Measurements from ENCODE around the gene VPS52. TPM values are rescaled to one million over a fixed set of nuclear protein-coding genes. Genes with fewer than 3 reads are reported as not detected.

The VPS52 gene
- total and polyA plus RNA-seq, 2 donors (not counting 1 experiment from before 2014, with no cell fraction given), result 100 to 144 TPM

DNA sequence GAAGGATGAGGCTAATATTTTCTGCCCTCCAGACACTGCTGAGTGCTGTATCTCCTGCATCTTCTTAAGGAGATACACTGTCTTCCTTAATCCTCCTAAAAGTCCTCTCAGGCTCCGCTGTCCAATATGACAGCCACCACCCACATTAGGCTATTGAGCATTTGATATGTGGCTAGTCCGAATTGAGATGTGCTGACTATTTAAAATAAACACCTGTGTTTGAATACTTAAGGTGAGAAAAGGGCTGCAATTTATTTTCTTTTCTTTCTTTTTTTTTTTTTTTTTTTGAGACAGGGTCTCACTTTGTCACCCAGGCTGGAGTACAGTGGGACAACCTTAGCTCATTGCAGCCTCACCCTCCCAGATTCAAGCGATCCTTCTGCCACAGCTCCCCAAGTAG, 30.2 kb upstream of the VPS52 start:
- H3K4me2 ChIP-seq (replicated peaks; ENCODE audit: low read depth, low read length, poor library complexity, severe bottlenecking), result no peak overlapping the region
- ChIA-PET POLR2A (interaction anchor here (0.6 to 0.7 kb wide), 2 partner anchors 15 to 16 kb away, joined by 3 to 5 read pairs; partner anchors contain the start of gene ZBTB22), CTCF (interaction anchor here (0.7 to 5.0 kb wide), 3 partner anchors 9 to 66 kb away, joined by 3 to 54 read pairs (median 45); partner anchors contain the start of gene TAPBP)
- H3K27me3 ChIP-seq (replicated peaks in 1 of 4; ENCODE audit: control extremely low read depth in 1 of 4, control insufficient read depth in 3 of 4, insufficient read depth in 4 of 4, low read length in 3 of 4), result no peaks in the 10 kb centered on the region
- H3K27ac ChIP-seq (ENCODE audit: low read length in 2 of 2), result no peak overlapping the region
- Mint-ChIP-seq H3K4me1 (peaks cover 43% of the 10 kb centered on the region), H3K27me3 (no peaks in the 10 kb centered on the region), H3K9me3 (ENCODE audit: insufficient read depth) (no peaks in the 10 kb centered on the region), H3K27ac (peak overlapping the region; percentile 23), H3K4me3 (peak overlapping the region; percentile 13)
- H3K9ac ChIP-seq (ENCODE audit: low read length), result no peak overlapping the region
- ATAC-seq (ENCODE audit: low read depth) (no peak), DNase-seq (no peak)
- H3K9me3 ChIP-seq (ENCODE audit: control extremely low read depth in 1 of 3, control insufficient read depth in 2 of 3, insufficient read depth in 1 of 3, low read length in 2 of 3), result no peaks in the 10 kb centered on the region
- WGBS (ENCODE audit: insufficient coverage), result no CpG with 5 or more reads among the region's 3 CpGs
- peaks cover 41% of the 10 kb centered on the region for H3K79me2 ChIP-seq (ENCODE audit: control insufficient read depth, insufficient read depth, low read length)
- H3K4me3 ChIP-seq (ENCODE audit: control extremely low read depth in 1 of 5, extremely low read depth in 1 of 5, insufficient read depth in 1 of 5, low read depth in 2 of 5, low read length in 4 of 5), result no peak overlapping the region
- intact Hi-C loops (cut with micrococcal nuclease), result no loop called here
- H3K4me1 ChIP-seq (ENCODE audit: control insufficient read depth in 2 of 2, insufficient read depth in 2 of 2, low read length in 2 of 2), result peaks cover 26 to 37% of the 10 kb centered on the region in 2 donors
- H2AFZ ChIP-seq (ENCODE audit: insufficient read depth, low read depth, low read length, poor library complexity, severe bottlenecking), result no peak overlapping the region
- H4K20me1 ChIP-seq (ENCODE audit: control insufficient read depth, insufficient read depth, low read length, poor library complexity, severe bottlenecking), result peaks cover 41% of the 10 kb centered on the region
- no peak for TF ChIP-seq EZH2 (IDR thresholded peaks at IDR 0.05; ENCODE audit: borderline replicate concordance, insufficient read depth, low read depth, low read length, poor library complexity, severe bottlenecking)
- TF ChIP-seq, protein P1, sequence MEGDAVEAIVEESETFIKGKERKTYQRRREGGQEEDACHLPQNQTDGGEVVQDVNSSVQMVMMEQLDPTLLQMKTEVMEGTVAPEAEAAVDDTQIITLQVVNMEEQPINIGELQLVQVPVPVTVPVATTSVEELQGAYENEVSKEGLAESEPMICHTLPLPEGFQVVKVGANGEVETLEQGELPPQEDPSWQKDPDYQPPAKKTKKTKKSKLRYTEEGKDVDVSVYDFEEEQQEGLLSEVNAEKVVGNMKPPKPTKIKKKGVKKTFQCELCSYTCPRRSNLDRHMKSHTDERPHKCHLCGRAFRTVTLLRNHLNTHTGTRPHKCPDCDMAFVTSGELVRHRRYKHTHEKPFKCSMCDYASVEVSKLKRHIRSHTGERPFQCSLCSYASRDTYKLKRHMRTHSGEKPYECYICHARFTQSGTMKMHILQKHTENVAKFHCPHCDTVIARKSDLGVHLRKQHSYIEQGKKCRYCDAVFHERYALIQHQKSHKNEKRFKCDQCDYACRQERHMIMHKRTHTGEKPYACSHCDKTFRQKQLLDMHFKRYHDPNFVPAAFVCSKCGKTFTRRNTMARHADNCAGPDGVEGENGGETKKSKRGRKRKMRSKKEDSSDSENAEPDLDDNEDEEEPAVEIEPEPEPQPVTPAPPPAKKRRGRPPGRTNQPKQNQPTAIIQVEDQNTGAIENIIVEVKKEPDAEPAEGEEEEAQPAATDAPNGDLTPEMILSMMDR (IDR thresholded peaks at IDR 0.05), result no peak
- H3K36me3 ChIP-seq (replicated peaks in 1 of 2; ENCODE audit: control extremely low read depth in 1 of 2, control insufficient read depth in 1 of 2, extremely low read depth in 1 of 2, insufficient read depth in 2 of 2, low read length in 1 of 2), result peaks cover 2 to 51% of the 10 kb centered on the region in 2 experiments

DNA sequence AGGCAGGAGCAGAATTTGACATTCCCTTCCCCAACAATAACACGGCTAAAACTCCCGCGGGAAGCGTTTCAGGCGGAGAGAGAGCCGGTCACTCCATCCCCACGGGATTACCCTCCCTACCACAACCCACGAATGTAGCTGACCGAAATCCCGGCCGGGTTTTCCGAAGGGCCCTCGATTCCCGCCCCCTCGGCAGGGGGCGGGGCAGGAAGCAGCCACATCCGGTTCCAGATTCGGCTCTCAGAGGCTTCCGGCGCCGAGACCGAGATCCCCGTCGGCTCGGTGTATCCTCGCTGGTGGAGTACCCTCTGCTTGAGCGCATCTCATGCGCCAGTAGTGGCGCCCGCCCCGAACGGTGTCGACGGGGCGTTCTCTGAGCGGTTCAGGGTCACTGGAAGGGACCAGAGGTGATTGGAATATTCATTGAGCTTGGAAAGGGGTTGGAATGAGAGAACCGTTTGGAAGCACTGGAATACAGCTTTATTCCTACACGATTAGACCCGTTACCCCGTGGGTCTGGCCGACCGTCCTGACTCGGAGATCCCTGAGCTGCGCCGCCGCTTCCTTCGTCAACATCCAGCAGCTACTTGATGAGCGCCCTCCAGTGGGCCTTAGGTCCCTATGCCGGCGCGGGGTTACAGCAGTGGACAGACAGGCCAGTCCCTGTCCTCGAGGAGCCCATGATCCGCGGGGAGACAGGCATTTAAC, 27.7 kb upstream of the VPS52 start:
- intact Hi-C loops (cut with micrococcal nuclease), result loop anchor here (1.0 to 2.0 kb wide), 10 partner anchors 10 to 111 kb away; partner anchors contain the start of genes B3GALT4, KIFC1, PFDN6 and PHF1
- POLR2A ChIA-PET, result interaction anchor here (0.6 to 3.3 kb wide), 14 partner anchors 10 to 1437 kb away, joined by 3 to 22 read pairs (median 8); partner anchors contain the start of genes B3GALT4, NEU1, PFDN6 and RPS18
- H3K79me2 ChIP-seq (ENCODE audit: control insufficient read depth, insufficient read depth, low read length), result peaks cover 21% of the 10 kb centered on the region
- Mint-ChIP-seq H3K4me3 (peak overlapping the region; percentile 99), H3K9me3 (ENCODE audit: insufficient read depth) (no peaks in the 10 kb centered on the region), H3K27ac (peak overlapping the region; percentile 99), H3K27me3 (no peaks in the 10 kb centered on the region), H3K4me1 (peaks cover 38% of the 10 kb centered on the region)
- peak overlapping the region; percentile 84 for H3K9ac ChIP-seq (ENCODE audit: low read length)
- peak; percentile 68 for ATAC-seq (ENCODE audit: low read depth)
- peaks cover 12 to 24% of the 10 kb centered on the region in 2 donors for H3K4me1 ChIP-seq (ENCODE audit: control insufficient read depth in 2 of 2, insufficient read depth in 2 of 2, low read length in 2 of 2)
- TF ChIP-seq EZH2 (IDR thresholded peaks at IDR 0.05; ENCODE audit: borderline replicate concordance, insufficient read depth, low read depth, low read length, poor library complexity, severe bottlenecking), result no peak
- TF ChIP-seq, protein P1 (IDR thresholded peaks at IDR 0.05), result peak; percentile 69
- peak overlapping the region; percentile 86 to 91 for H3K27ac ChIP-seq (ENCODE audit: low read length in 2 of 2)
- no peaks in the 10 kb centered on the region for H3K27me3 ChIP-seq (replicated peaks in 1 of 4; ENCODE audit: control extremely low read depth in 1 of 4, control insufficient read depth in 3 of 4, insufficient read depth in 4 of 4, low read length in 3 of 4)
- DNase-seq, result peak; percentile 95
- peak overlapping the region; percentile 20 for H2AFZ ChIP-seq (ENCODE audit: insufficient read depth, low read depth, low read length, poor library complexity, severe bottlenecking)
- H3K4me3 ChIP-seq (ENCODE audit: control extremely low read depth in 1 of 5, extremely low read depth in 1 of 5, insufficient read depth in 1 of 5, low read depth in 2 of 5, low read length in 4 of 5), result peak overlapping the region; percentile 71 to 96 (median 79)
- H3K4me2 ChIP-seq (replicated peaks; ENCODE audit: low read depth, low read length, poor library complexity, severe bottlenecking), result peak overlapping the region; percentile 93
- no peaks in the 10 kb centered on the region for H3K9me3 ChIP-seq (ENCODE audit: control extremely low read depth in 1 of 3, control insufficient read depth in 2 of 3, insufficient read depth in 1 of 3, low read length in 2 of 3)
- peaks cover 29% of the 10 kb centered on the region for H4K20me1 ChIP-seq (ENCODE audit: control insufficient read depth, insufficient read depth, low read length, poor library complexity, severe bottlenecking)
- CTCF ChIA-PET, result interaction anchor here (1.1 to 5.0 kb wide), 12 partner anchors 10 to 300 kb away, joined by 3 to 54 read pairs (median 5); partner anchors contain the start of genes B3GALT4, PFDN6, TAPBP and WDR46
- peaks cover 2 to 53% of the 10 kb centered on the region in 2 experiments for H3K36me3 ChIP-seq (replicated peaks in 1 of 2; ENCODE audit: control extremely low read depth in 1 of 2, control insufficient read depth in 1 of 2, extremely low read depth in 1 of 2, insufficient read depth in 2 of 2, low read length in 1 of 2)
- WGBS (ENCODE audit: insufficient coverage), result under 1% methylated on average over 49 of the region's 54 CpGs

Measured in B cell (primary cell).